ENCODE measurements around the gene MAGED1.

The MAGED1 gene

DNA sequence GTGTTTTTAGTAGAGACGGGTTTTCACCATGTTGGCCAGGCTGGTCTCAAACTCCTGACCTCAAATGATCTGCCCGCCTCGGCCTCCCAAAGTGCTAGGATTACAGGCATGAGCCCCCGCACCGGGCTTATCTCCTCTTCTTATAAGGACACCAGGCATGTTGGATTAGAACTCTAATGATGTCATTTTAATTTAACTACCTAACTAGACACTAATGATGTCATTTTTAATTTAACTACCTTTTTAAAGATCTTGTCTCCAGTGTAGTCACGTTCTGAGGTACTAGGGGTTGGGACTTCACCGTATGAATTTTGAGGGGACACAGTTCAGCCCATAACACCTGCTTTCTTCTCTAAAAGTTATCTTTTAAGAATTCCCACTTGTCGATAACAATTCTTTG lies 37.7 kb upstream of the MAGED1 start:
- TF ChIP-seq, protein P1, sequence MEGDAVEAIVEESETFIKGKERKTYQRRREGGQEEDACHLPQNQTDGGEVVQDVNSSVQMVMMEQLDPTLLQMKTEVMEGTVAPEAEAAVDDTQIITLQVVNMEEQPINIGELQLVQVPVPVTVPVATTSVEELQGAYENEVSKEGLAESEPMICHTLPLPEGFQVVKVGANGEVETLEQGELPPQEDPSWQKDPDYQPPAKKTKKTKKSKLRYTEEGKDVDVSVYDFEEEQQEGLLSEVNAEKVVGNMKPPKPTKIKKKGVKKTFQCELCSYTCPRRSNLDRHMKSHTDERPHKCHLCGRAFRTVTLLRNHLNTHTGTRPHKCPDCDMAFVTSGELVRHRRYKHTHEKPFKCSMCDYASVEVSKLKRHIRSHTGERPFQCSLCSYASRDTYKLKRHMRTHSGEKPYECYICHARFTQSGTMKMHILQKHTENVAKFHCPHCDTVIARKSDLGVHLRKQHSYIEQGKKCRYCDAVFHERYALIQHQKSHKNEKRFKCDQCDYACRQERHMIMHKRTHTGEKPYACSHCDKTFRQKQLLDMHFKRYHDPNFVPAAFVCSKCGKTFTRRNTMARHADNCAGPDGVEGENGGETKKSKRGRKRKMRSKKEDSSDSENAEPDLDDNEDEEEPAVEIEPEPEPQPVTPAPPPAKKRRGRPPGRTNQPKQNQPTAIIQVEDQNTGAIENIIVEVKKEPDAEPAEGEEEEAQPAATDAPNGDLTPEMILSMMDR (IDR thresholded peaks at IDR 0.05; ENCODE audit: borderline replicate concordance, control extremely low read depth, extremely low read depth, insufficient read depth, missing control alignments), result no peak
- in situ Hi-C loops (cut with MboI; ENCODE audit: low sequenced_read_pairs, unreplicated experiment), result no loop called here
- DNase-seq (ENCODE audit: low spot score), result no peak

DNA sequence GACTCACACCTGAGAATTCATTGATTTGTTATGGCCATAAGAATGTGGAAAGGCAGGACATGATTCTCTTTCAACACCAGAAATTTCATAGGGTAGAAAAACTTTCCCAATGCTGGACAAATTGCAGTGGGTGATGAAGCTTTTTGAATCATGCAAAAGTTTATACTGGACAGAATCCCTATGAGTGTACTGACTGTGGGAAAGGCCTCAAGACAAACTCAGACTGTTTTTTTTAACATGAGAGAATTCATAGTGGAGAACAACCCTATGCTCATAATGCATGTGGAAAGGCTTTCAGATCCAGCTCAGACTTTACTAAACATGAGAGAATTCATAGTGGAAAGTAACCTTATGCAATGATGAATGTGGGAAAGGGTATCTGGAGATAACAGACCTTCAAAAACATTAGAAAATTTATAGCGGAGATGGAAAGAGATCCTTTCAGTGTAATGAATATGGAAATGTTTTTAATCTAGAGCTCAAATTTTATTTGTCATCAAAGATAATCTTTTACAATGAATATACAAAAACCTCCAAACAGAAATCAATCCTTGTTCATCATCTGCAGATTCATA lies 36.2 kb upstream of the MAGED1 start:
- TF ChIP-seq, protein P1 (IDR thresholded peaks at IDR 0.05; ENCODE audit: borderline replicate concordance, control extremely low read depth, extremely low read depth, insufficient read depth, missing control alignments), result no peak
- in situ Hi-C loops (cut with MboI; ENCODE audit: low sequenced_read_pairs, unreplicated experiment), result no loop called here
- no peak for DNase-seq (ENCODE audit: low spot score)

DNA sequence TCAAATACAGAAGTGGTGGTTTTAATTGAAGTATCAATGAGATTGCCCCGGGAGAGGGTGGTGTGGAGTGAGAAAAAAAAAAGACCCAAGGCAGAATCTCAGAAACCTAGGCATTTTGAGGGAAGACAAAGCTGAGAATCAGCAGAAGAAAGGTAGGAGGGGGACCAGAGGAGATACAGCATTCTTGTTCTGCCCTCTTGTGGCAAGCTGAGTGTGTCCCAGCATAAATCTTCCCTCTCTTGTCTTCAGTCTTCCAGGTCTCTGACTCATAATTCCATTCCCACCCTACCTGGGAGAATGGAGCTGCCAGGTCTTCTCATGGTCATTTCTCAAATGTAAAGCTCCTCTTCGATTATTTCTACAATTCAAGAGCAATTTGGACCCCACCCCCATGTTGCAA lies 32.7 kb upstream of the MAGED1 start:
- peak; percentile 5 for DNase-seq (ENCODE audit: low spot score)
- TF ChIP-seq, protein P1 (IDR thresholded peaks at IDR 0.05; ENCODE audit: borderline replicate concordance, control extremely low read depth, extremely low read depth, insufficient read depth, missing control alignments), result peak; percentile 38
- in situ Hi-C loops (cut with MboI; ENCODE audit: low sequenced_read_pairs, unreplicated experiment), result no loop called here

DNA sequence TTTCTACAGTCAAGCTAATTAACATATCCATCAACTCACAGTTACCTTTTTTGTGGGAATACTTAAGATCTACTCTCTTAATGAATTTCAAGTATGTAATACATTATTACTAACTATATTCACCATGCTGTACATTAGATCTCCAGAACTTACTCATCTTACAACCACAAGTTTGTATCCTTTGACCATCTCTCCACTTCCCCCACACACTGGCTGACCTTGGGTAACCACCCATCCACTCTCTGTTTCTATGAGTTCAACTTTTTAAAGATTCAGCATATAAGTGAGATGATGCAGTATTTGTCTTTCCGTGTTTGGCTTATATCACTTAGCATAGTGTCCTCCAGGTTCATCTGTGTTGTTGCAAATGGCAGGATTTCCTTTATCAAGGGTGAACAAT lies 30.5 kb upstream of the MAGED1 start:
- TF ChIP-seq, protein P1 (IDR thresholded peaks at IDR 0.05; ENCODE audit: borderline replicate concordance, control extremely low read depth, extremely low read depth, insufficient read depth, missing control alignments), result no peak
- in situ Hi-C loops (cut with MboI; ENCODE audit: low sequenced_read_pairs, unreplicated experiment), result no loop called here
- no peak for DNase-seq (ENCODE audit: low spot score)

DNA sequence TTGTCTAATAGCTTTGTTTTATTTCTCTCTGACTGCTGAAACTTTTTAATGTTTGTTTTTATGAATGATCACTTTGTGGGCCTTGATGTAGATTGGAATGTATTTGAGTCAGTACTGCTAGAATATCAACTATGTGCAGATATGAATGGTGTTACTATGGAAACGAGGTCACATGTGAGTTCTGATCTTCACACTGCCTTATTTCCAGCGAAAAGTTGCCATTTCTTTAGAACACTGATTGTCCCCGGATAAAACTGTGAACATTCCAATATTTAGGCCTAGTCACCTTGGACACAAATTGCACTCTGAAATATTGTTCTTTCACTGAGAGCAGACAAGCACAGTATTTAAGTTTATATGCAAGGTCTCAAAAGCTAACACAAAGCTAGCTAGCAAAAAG lies 27.2 kb upstream of the MAGED1 start:
- in situ Hi-C loops (cut with MboI; ENCODE audit: low sequenced_read_pairs, unreplicated experiment), result no loop called here
- TF ChIP-seq, protein P1 (IDR thresholded peaks at IDR 0.05; ENCODE audit: borderline replicate concordance, control extremely low read depth, extremely low read depth, insufficient read depth, missing control alignments), result no peak
- DNase-seq (ENCODE audit: low spot score), result no peak

DNA sequence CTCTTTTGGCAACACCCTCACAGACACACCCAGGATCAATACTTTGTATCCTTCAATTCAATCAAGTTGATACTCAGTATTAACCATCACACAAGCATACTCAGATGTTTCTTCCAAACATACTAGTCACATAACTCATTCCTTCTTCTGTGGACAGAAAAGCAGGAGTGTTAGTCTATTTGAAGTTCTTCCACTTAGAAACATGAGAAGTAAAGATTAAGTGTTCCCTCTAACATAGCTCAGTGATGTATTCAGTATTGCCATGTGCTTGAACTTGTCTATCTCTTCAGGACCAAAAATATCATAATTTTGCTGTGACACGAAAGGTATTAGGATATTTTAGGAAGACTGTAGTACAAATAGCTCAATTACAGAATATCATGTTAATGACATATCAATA lies 25.8 kb upstream of the MAGED1 start:
- in situ Hi-C loops (cut with MboI; ENCODE audit: low sequenced_read_pairs, unreplicated experiment), result no loop called here
- no peak for DNase-seq (ENCODE audit: low spot score)
- TF ChIP-seq, protein P1 (IDR thresholded peaks at IDR 0.05; ENCODE audit: borderline replicate concordance, control extremely low read depth, extremely low read depth, insufficient read depth, missing control alignments), result no peak

All from GM13976 (cell line).